ENCODE results near the gene C2orf68. TPM values are rescaled to one million over a fixed set of nuclear protein-coding genes. Genes with fewer than 3 reads are reported as not detected.

Gene C2orf68
- total and polyA plus RNA-seq, 2 of the 13 experiments (the other 11 are each of a cell fraction or from before 2014, with no cell fraction given): 47.1 to 77.4 TPM

DNA sequence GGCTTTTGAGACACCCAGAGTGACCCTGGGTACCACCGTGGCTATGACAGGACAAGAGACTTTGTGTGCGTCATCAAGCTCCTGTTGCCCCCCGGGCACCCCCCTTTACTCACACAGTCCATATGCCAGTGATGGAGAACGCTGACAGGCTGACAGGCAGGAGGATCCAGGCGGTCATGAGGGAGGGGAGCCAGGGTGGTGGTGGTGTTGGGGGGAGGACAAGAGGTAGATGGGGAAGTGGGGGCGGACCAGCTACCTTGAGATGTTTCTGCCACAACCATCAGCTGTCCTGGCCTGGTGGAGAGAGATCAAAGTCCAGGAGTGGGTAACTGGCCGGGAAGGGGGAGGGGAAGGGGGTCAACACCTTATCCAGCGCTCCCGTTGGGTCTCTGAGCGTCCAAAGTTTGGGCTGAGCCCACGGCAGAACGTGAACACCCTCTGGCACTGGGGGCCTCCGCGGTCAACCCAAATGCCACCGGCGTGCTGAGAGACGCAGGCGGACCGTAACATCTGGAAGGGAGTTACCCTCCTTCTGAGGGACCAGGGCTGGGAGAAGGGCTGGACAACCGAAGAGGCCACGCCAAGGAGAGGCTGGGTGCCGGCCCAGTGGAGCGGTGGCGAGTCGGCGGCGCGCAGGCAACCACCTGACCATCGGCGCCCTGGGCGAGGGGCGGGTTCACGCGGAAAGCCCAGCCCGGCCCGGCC, 9.9 kb downstream of the C2orf68 start (continued):
- TF ChIP-seq NFKBIZ (CRISPR knock-in tag; IDR thresholded peaks at IDR 0.05) (no peak), ZNF138 (CRISPR knock-in tag; IDR thresholded peaks at IDR 0.05; ENCODE audit: low read depth) (no peak), MBNL3 (CRISPR knock-in tag; conservative IDR thresholded peaks at IDR 0.05) (no peak), RBAK (CRISPR knock-in tag; IDR thresholded peaks at IDR 0.05) (no peak), ESRRA (CRISPR knock-in tag; IDR thresholded peaks at IDR 0.05; ENCODE audit: low read depth) (no peak), ZNF614 (CRISPR knock-in tag; IDR thresholded peaks at IDR 0.05; ENCODE audit: borderline replicate concordance) (no peak; the same call in 1 of the 2 replicates), ZNF296 (CRISPR knock-in tag; conservative IDR thresholded peaks at IDR 0.05) (0 out of 2 replicates have a peak, but pooled peaks have one; percentile 39), U2AF1 (optimal IDR thresholded peaks at IDR 0.05; ENCODE audit: low read depth, low read length) (no peak), ATM (IDR thresholded peaks at IDR 0.05; ENCODE audit: borderline replicate concordance) (no peak), HNRNPH1 (optimal IDR thresholded peaks at IDR 0.05; ENCODE audit: low read depth, low read length) (no peak), EED (CRISPR knock-in tag; IDR thresholded peaks at IDR 0.05) (no peak)
- TF ChIP-seq, protein P1, sequence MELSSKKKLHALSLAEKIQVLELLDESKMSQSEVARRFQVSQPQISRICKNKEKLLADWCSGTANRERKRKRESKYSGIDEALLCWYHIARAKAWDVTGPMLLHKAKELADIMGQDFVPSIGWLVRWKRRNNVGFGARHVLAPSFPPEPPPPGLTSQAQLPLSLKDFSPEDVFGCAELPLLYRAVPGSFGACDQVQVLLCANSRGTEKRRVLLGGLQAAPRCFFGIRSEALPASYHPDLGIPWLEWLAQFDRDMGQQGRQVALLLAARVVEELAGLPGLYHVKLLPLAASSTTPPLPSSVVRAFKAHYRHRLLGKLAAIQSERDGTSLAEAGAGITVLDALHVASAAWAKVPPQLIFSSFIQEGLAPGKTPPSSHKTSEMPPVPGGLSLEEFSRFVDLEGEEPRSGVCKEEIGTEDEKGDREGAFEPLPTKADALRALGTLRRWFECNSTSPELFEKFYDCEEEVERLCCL (CRISPR knock-in tag; IDR thresholded peaks at IDR 0.05; ENCODE audit: borderline replicate concordance): peak; percentile 31; the same call in 1 of the 2 replicates
- TF ChIP-seq, protein P2, sequence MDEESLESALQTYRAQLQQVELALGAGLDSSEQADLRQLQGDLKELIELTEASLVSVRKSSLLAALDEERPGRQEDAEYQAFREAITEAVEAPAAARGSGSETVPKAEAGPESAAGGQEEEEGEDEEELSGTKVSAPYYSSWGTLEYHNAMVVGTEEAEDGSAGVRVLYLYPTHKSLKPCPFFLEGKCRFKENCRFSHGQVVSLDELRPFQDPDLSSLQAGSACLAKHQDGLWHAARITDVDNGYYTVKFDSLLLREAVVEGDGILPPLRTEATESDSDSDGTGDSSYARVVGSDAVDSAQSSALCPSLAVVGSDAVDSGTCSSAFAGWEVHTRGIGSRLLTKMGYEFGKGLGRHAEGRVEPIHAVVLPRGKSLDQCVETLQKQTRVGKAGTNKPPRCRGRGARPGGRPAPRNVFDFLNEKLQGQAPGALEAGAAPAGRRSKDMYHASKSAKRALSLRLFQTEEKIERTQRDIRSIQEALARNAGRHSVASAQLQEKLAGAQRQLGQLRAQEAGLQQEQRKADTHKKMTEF (CRISPR knock-in tag; IDR thresholded peaks at IDR 0.05): no peak; the same call in 1 of the 2 replicates
- TF ChIP-seq, protein P3, sequence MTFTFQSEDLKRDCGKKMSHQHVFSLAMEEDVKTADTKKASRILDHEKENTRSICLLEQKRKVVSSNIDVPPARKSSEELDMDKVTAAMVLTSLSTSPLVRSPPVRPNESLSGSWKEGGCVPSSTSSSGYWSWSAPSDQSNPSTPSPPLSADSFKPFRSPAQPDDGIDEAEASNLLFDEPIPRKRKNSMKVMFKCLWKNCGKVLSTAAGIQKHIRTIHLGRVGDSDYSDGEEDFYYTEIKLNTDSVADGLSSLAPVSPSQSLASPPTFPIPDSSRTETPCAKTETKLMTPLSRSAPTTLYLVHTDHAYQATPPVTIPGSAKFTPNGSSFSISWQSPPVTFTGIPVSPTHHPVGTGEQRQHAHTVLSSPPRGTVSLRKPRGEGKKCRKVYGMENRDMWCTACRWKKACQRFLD (CRISPR knock-in tag; IDR thresholded peaks at IDR 0.05; ENCODE audit: borderline replicate concordance): peak; percentile 35; the same call in 1 of the 2 replicates
- TF ChIP-seq, protein P4, sequence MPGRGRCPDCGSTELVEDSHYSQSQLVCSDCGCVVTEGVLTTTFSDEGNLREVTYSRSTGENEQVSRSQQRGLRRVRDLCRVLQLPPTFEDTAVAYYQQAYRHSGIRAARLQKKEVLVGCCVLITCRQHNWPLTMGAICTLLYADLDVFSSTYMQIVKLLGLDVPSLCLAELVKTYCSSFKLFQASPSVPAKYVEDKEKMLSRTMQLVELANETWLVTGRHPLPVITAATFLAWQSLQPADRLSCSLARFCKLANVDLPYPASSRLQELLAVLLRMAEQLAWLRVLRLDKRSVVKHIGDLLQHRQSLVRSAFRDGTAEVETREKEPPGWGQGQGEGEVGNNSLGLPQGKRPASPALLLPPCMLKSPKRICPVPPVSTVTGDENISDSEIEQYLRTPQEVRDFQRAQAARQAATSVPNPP (CRISPR knock-in tag; IDR thresholded peaks at IDR 0.05): no peak
